Prostate gland (tissue), 2 donors: ENCODE data around the gene MYO1D. TPM values are rescaled to one million over a fixed set of nuclear protein-coding genes. Genes with fewer than 3 reads are reported as not detected.

Experiments used
- DNase-seq: peaks from one replicate; pipeline ENCODE4 v3.0.0-alpha.2; 2019; ENCODE audit warnings: low spot score
- H3K27ac ChIP-seq, 2 donors: fragments of 200-600 bp; sonication (generic); 2 replicates each; pipeline ENCODE4 v1.5.1; 2017 to 2019
- H3K27me3 ChIP-seq: fragments of 200-600 bp; sonication (generic); replicated peaks from 2 replicates; pipeline ENCODE4 v1.5.1; 2019; ENCODE audit not compliant: insufficient read depth
- H3K36me3 ChIP-seq, 2 donors: fragments of 200-600 bp; sonication (generic); 1 replicate in 1 of 2; 2 replicates in 1 of 2; pipeline versions ENCODE4 v1.5.1 to v1.8.1; 2017 to 2019
- H3K4me1 ChIP-seq: fragments of 200-600 bp; sonication (generic); replicated peaks from 2 replicates; pipeline ENCODE4 v1.5.1; 2019
- H3K4me3 ChIP-seq, 2 donors: fragments of 200-600 bp; sonication (generic); 2 replicates each; pipeline ENCODE4 v1.5.1; 2017 to 2019
- H3K9me3 ChIP-seq: fragments of 200-600 bp; sonication (generic); 2 replicates; pipeline ENCODE4 v1.5.1; 2017
- POLR2A ChIP-seq: fragments of 450-650 bp; IDR thresholded peaks from one replicate; pipeline ENCODE4 v1.6.1; 2016; ENCODE audit warnings: antibody characterized with exemption, mild to moderate bottlenecking
- POLR2AphosphoS5 ChIP-seq: sonication (generic); formaldehyde crosslinking; IDR thresholded peaks from one replicate; pipeline ENCODE4 v1.6.1; 2017; ENCODE audit warnings: antibody characterized with exemption
- WGBS: methylation state at CpG from one replicate; pipeline ENCODE4 v1.1.5; 2018; 5-methylcytosine and 5-hydroxymethylcytosine counted together
- intact Hi-C: fragments of 100-400 bp; cut with DNase I; formaldehyde crosslinking; loops from one replicate; pipeline ENCODE4 v1.14.2; 2022
- total RNA-seq, 2 donors: library from RNA; depleted of rRNA; stranded (reverse); fragments of >200 nt; gene quantifications; one replicate each; pipeline ENCODE4 v1.1.0, GENCODE V29; 2016
- TF ChIP-seq, protein P1 (sequence below), 4 experiments: fragments of 200-600 bp in 2 of 4; fragments of 450-650 bp in 2 of 4; sonication (generic) in 2 of 4; IDR thresholded peaks; 1 replicate in 3 of 4; 2 replicates in 1 of 4; pipeline ENCODE4 v1.5.1; 2016 to 2019; ENCODE audit warnings: antibody characterized with exemption in 4 of 4, mild to moderate bottlenecking in 2 of 4, moderate library complexity in 2 of 4

Gene MYO1D
- total RNA-seq, 2 donors from 2014 or later: 44.2 to 45.2 TPM

DNA sequence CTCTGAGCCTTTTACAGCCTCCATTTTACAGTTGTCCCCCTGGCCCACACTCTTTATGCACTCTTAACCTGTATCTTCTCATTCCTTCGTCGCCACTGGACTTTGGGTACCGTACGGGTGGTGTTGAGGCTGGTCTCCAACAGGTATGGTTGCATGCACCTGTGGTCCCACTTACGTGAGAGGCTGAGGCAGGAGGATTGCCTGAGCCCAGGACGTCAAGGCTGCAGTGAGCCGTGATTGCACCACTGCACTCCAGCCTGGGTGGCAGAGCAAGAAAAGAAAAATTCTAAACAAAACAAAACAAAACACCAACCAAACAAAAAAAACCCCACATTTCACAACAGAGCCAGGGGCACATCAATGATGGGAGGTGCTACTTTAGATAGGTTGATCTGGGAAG, 36.7 kb upstream of the MYO1D start:
- Histone ChIP-seq H3K4me3 (no peak overlapping the region), H3K36me3 (no peaks in the 10 kb centered on the region), H3K27ac (no peak overlapping the region), H3K27me3 (no peaks in the 10 kb centered on the region), H3K4me1 (no peaks in the 10 kb centered on the region), H3K9me3 (no peaks in the 10 kb centered on the region)
- intact Hi-C loops: no loop called here
- DNase-seq: no peak
- TF ChIP-seq POLR2A (no peak), POLR2AphosphoS5 (no peak)
- TF ChIP-seq, protein P1, sequence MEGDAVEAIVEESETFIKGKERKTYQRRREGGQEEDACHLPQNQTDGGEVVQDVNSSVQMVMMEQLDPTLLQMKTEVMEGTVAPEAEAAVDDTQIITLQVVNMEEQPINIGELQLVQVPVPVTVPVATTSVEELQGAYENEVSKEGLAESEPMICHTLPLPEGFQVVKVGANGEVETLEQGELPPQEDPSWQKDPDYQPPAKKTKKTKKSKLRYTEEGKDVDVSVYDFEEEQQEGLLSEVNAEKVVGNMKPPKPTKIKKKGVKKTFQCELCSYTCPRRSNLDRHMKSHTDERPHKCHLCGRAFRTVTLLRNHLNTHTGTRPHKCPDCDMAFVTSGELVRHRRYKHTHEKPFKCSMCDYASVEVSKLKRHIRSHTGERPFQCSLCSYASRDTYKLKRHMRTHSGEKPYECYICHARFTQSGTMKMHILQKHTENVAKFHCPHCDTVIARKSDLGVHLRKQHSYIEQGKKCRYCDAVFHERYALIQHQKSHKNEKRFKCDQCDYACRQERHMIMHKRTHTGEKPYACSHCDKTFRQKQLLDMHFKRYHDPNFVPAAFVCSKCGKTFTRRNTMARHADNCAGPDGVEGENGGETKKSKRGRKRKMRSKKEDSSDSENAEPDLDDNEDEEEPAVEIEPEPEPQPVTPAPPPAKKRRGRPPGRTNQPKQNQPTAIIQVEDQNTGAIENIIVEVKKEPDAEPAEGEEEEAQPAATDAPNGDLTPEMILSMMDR (IDR thresholded peaks at IDR 0.05): no peak
- WGBS: 91% methylated on average over 7 of the region's 7 CpGs

DNA sequence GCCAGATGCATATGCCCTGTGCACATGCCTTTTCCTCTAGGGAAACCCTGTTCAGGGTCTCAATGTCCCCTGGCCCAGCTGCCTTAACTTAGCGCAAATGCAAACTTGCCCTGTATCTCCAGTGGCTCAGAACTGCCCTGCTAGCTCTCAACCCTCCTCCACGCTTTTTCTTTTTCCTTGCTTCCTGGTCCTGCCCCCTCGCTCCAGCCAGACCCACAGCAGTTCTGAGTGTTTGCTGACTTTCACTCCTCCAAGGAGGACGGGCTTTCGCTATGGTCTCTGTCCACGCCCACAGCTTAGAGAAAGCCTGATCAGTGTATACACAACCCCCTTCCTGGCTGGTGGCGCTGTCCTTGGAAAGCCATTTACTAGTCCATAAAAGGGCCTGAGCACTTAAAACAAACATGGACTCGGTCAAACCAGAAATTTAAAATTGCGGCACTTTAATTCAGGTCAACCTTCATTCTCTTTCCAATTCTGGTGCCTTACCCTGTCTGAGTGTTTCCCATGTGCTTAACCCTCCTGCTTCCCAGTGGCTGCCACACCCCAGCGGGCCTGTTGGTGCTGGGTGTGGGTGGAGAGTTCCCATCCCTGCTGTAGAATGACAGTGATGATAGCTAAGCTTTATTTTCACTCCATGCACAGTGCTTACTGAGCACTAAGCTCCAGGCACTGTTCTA, 35.4 kb upstream of the MYO1D start:
- H3K27ac ChIP-seq: peak overlapping the region; percentile 66 to 73
- 15% methylated on average over 10 of the region's 10 CpGs for WGBS
- H3K9me3 ChIP-seq: no peaks in the 10 kb centered on the region
- intact Hi-C loops: no loop called here
- H3K4me3 ChIP-seq: no peak overlapping the region
- peak; percentile 91 for DNase-seq
- no peaks in the 10 kb centered on the region for H3K27me3 ChIP-seq
- H3K36me3 ChIP-seq: no peaks in the 10 kb centered on the region
- TF ChIP-seq, protein P1 (IDR thresholded peaks at IDR 0.05): peak in 2 of 4 experiments; percentile 30 to 39
- TF ChIP-seq POLR2AphosphoS5: peak; percentile 91
- TF ChIP-seq POLR2A: peak; percentile 58
- no peaks in the 10 kb centered on the region for H3K4me1 ChIP-seq

DNA sequence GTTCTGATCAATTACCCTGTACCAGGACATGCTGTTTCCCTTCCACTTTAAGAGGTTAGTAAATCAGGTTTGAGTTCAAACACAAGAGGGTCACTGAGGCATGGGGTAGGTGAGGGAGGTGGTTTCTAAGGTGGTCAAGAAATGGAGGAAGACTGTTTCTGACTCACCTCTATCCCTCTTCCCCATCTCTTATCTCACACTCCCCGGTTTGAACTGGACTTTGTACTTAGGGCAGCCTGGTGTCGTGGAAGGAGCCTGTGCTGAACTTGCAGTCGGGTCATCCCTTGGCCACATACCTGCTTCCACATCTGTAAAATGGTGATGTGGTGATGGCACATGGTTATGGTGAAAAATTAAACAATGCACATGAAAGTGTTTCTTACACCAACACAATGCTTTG, 33.8 kb upstream of the MYO1D start:
- Histone ChIP-seq H3K36me3 (no peaks in the 10 kb centered on the region), H3K27me3 (no peaks in the 10 kb centered on the region), H3K4me1 (no peaks in the 10 kb centered on the region), H3K4me3 (no peak overlapping the region), H3K27ac (no peak overlapping the region), H3K9me3 (no peaks in the 10 kb centered on the region)
- intact Hi-C loops: no loop called here
- DNase-seq: no peak
- TF ChIP-seq POLR2AphosphoS5 (no peak), POLR2A (no peak)
- TF ChIP-seq, protein P1 (IDR thresholded peaks at IDR 0.05): no peak
- 82% methylated on average over 3 of the region's 3 CpGs for WGBS

DNA sequence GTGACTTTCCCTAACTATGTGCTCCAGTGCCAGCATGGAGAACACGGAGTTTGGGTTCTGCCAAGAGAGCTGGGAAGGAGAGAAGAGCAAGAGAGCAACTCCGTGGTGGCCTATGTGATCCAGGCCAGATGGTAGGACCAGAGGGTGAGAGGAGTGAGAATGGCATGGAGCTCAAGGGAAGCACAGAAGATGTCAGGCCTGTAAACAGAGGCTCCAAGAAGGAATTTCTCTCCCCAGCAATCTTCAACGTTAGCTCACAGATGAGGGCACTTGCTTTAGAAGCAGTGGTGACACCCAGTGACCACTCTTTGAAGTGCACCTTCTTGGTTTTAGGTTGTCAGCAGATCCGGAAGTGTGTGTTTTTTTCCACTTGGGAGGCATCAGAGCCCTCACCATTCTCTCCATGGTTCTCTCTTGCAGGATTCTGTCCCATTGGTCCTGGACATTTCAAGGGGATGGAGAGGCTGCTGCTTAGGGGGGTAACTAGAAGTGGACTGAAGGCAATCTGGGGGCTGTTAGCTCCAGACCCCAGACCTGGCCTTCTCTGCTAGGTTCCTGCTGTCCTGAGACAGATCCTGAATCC, 33.0 kb upstream of the MYO1D start:
- H3K4me1 ChIP-seq: no peaks in the 10 kb centered on the region
- no peak overlapping the region for H3K4me3 ChIP-seq
- H3K9me3 ChIP-seq: no peaks in the 10 kb centered on the region
- TF ChIP-seq POLR2AphosphoS5 (peak; percentile 82), POLR2A (no peak)
- TF ChIP-seq, protein P1 (IDR thresholded peaks at IDR 0.05): peak; percentile 50 to 86 (median 80)
- 19% methylated on average over 4 of the region's 4 CpGs for WGBS
- no peaks in the 10 kb centered on the region for H3K36me3 ChIP-seq
- no peaks in the 10 kb centered on the region for H3K27me3 ChIP-seq
- DNase-seq: peak; percentile 88
- intact Hi-C loops: no loop called here
- H3K27ac ChIP-seq: no peak overlapping the region

DNA sequence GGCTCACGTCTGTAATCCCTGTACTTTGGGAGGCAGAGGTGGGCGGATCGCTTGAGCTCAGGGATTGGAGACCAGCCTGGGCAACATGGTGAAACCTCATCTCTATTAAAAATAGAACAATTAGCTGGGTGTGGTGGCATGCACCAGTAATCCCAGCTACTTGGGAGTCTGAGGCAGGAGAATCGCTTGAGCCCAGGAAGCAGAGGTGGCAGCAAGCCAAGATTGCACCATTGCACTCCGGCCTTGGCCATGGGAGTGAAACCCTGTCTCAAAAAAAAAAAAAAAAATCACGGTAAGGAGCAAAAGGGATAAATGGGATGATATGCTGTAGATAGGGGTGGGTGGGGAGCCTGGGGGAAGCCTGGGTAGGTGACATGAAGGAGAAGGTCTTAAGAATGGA, 30.7 kb upstream of the MYO1D start:
- no peak overlapping the region for H3K4me3 ChIP-seq
- no peaks in the 10 kb centered on the region for H3K4me1 ChIP-seq
- H3K36me3 ChIP-seq: no peaks in the 10 kb centered on the region
- 81% methylated on average over 6 of the region's 6 CpGs for WGBS
- intact Hi-C loops: no loop called here
- H3K27me3 ChIP-seq: no peaks in the 10 kb centered on the region
- TF ChIP-seq POLR2A (no peak), POLR2AphosphoS5 (no peak)
- TF ChIP-seq, protein P1 (IDR thresholded peaks at IDR 0.05): no peak
- no peak overlapping the region for H3K27ac ChIP-seq
- DNase-seq: no peak
- H3K9me3 ChIP-seq: no peaks in the 10 kb centered on the region
